ENCODE measurements around the gene GMEB2.

GMEB2 gene

DNA sequence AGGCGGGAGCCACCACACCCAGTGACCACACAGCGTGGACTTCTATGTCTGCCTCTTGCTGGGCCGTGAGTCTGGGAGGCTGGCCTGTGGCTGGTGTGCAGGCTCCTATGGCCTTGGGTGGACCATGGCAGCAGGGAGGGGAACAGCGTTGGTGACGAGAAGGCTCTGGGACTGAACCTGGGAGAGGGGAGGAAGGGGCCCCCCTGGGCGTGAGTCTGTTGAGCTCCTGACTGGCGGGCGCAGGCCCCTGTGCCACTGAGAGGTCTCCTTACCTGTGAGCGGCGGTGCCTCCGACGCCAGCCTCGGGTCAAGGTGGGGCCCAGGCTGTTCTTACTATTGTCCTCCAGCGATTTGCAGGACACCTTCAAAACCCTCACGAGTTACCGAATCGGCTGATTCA is 40.1 kb downstream of the GMEB2 start:
- no peak overlapping the region for H3K4me3 ChIP-seq (replicated peaks; ENCODE audit: low read depth, low read length)
- no peak for TF ChIP-seq CTCF (IDR thresholded peaks at IDR 0.05; ENCODE audit: low read length, missing control alignments)
- no peak for DNase-seq (ENCODE audit: low read depth)

DNA sequence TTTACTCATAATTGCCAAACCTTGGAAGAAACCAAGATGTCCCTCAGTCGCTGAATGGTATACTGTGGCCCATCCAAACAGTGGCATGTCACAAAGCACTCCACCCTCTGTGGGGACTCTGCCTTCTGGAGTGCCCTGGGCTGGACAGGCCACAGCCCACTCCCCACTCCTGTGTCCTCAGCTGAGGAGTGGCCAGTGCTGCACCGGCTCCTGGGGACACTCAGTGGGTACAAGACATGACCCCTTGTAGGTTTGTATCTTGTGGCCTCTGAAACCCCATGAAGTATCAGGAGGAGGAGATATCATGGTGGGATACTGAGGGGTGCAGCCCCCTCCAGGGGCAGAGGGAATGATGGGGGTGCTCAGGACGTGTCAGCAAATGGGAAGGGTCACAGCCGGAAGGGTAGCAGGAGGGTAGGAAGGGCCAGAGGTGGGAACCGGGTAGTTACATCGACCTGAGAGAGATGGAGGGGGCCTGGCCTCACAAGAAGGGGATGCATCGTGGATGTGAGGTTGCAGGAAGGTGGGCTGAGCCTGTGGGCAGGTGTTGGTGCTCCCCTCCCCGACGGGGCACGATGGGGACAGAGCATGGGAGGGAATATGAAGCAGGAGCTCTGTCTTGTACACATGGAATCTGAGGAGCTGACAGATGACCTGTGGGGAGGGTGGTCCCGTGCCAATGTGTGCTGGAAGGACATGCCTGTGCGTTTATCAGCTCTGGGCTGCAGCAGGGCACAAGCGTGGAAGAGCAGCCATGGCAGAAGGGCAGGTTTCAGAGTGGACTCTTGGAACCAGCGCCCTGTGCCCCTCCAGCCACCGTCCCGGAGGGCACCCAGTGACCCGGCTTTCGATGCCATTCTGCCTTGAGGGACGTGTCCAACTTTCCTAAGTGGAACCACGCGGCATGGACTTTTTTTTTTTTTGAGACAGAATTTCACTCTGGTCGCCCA is 41.0 kb downstream of the GMEB2 start:
- H3K4me3 ChIP-seq (replicated peaks; ENCODE audit: low read depth, low read length), result no peak overlapping the region
- no peak for TF ChIP-seq CTCF (IDR thresholded peaks at IDR 0.05; ENCODE audit: low read length, missing control alignments)
- DNase-seq (ENCODE audit: low read depth), result no peak

DNA sequence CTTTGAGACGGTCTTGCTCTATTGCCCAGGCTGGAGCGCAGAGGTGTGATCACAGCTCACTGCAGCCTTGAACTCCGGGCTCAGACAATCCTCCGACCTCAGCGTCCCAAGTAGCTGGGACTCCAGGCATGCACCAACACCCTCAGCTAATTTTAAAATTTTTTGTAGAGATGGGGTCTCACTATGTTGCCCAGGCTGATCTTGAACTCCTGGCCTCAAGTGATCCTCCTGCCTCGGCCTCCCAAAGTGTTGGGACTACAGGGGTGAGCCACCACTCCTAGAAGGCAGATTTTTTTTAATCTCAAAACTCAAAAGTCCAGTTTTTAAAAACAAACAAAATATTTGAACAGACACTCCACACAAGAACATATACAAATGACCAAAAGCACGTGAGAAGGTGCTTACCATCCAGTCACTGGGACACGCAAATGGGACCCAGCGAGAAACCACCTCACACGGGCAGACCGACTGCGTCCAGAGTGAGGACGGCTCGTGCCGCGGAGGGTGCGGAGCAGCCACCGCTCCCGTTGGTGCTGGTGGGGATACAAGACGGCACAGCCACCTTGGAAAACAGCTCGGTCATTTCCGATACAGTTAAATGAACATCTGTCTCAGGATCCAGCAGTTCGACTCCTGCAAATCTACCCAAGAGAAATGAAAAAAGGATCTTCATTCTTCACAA is 44.4 kb downstream of the GMEB2 start:
- no peak overlapping the region for H3K4me3 ChIP-seq (replicated peaks; ENCODE audit: low read depth, low read length)
- no peak for DNase-seq (ENCODE audit: low read depth)
- TF ChIP-seq CTCF (IDR thresholded peaks at IDR 0.05; ENCODE audit: low read length, missing control alignments), result no peak

- DNase-seq (ENCODE audit: low read depth), result peak; percentile 61
- no peak overlapping the region for H3K4me3 ChIP-seq (replicated peaks; ENCODE audit: low read depth, low read length)
- peak; percentile 57 for TF ChIP-seq CTCF (IDR thresholded peaks at IDR 0.05; ENCODE audit: low read length, missing control alignments)
Observed at GRCh38 chr20:63580796-63581461, 46.0 kb downstream of the GMEB2 start.

GRCh38 chr20:63579017-63579694 is 47.7 kb downstream of the GMEB2 start:
- no peak for DNase-seq (ENCODE audit: low read depth)
- H3K4me3 ChIP-seq (replicated peaks; ENCODE audit: low read depth, low read length), result no peak overlapping the region
- TF ChIP-seq CTCF (IDR thresholded peaks at IDR 0.05; ENCODE audit: low read length, missing control alignments), result no peak

GRCh38 chr20:63578224-63579016 is 48.5 kb downstream of the GMEB2 start:
- DNase-seq (ENCODE audit: low read depth), result no peak
- no peak overlapping the region for H3K4me3 ChIP-seq (replicated peaks; ENCODE audit: low read depth, low read length)
- TF ChIP-seq CTCF (IDR thresholded peaks at IDR 0.05; ENCODE audit: low read length, missing control alignments), result no peak

Data from fibroblast of pulmonary artery (primary cell).